ENCODE measurements around the gene COTL1. TPM values are rescaled to one million over a fixed set of nuclear protein-coding genes. Genes with fewer than 3 reads are reported as not detected.

COTL1 gene
- total RNA-seq, 1 donor from 2014 or later: 35.3 TPM

DNA sequence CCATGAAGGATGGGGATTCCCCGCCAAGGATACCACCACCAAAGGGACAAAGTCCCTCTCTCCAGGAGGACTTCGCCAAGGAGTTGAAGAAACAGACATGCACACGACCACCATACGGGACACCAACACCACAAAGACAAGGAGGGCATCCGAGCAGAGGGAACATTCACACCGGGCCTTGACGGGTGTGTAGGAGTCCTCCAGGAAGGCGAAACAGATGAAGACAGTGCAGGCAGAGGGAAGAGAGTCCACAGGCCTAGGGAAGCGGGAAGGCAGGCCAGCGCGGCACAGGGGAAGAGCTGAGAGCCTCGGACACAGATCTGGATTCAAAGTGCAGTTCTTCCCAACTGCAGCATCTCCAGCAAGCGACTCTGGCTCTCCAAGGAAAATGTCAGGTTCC lies 10.8 kb downstream of the COTL1 start:
- peaks cover 12% of the 10 kb centered on the region for H3K36me3 ChIP-seq (ENCODE audit: control insufficient read depth, insufficient read depth, low read length)
- DNase-seq (ENCODE audit: low read depth): no peak

DNA sequence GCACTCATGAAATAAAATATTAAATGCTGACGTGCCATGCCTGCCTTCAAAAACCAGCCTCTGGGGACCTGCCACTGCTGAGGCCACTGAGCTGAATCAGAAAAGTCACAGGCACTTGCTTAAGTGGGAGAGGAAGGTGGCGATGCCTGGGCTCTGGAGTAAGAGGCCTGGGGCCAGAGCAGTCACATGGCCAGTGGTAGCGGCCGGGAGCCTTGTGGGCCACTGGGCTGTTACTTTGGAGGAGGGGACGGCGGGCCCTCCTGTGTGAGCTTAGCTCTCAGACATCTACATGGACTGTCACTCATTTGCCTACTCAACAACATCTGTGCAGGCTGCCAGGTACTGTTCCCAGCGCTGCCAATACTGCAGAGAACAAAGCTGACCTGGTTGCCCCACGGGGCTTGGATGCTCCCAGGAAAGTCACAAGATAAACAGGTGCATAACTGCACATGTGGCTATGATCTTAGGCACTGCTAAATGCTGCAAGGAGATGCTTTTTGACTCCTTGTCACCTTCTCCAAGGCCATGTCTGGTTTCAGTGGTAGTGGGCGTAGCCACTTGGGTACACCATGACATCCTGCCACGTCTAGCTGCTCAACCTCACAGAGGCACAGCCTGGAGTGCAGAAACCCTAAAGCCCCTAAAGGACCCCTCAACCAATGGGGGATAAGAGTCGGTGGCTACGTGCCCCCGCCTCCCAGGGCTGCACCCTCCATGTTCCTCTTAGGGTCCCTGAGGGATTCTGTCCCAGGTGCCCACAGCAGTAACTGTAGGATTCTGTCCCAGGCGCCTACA lies 11.6 kb downstream of the COTL1 start:
- H3K27me3 ChIP-seq (ENCODE audit: control insufficient read depth, insufficient read depth, low read length): no peaks in the 10 kb centered on the region
- TF ChIP-seq, protein P1, sequence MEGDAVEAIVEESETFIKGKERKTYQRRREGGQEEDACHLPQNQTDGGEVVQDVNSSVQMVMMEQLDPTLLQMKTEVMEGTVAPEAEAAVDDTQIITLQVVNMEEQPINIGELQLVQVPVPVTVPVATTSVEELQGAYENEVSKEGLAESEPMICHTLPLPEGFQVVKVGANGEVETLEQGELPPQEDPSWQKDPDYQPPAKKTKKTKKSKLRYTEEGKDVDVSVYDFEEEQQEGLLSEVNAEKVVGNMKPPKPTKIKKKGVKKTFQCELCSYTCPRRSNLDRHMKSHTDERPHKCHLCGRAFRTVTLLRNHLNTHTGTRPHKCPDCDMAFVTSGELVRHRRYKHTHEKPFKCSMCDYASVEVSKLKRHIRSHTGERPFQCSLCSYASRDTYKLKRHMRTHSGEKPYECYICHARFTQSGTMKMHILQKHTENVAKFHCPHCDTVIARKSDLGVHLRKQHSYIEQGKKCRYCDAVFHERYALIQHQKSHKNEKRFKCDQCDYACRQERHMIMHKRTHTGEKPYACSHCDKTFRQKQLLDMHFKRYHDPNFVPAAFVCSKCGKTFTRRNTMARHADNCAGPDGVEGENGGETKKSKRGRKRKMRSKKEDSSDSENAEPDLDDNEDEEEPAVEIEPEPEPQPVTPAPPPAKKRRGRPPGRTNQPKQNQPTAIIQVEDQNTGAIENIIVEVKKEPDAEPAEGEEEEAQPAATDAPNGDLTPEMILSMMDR (IDR thresholded peaks at IDR 0.05; ENCODE audit: insufficient read depth, low read length, severe bottlenecking): no peak
- H3K36me3 ChIP-seq (ENCODE audit: control insufficient read depth, insufficient read depth, low read length): peaks cover 9% of the 10 kb centered on the region
- no peak for FAIRE-seq
- DNase-seq (ENCODE audit: low read depth): no peak
- no peak overlapping the region for H3K4me3 ChIP-seq (ENCODE audit: low read depth, low read length)

More for the DNA sequence above, 10.8 kb downstream of the COTL1 start:
- Histone ChIP-seq H3K27me3 (ENCODE audit: control insufficient read depth, insufficient read depth, low read length) (no peaks in the 10 kb centered on the region), H3K4me3 (ENCODE audit: low read depth, low read length) (no peak overlapping the region)
- TF ChIP-seq, protein P1 (IDR thresholded peaks at IDR 0.05; ENCODE audit: insufficient read depth, low read length, severe bottlenecking): no peak
- no peak for FAIRE-seq

DNA sequence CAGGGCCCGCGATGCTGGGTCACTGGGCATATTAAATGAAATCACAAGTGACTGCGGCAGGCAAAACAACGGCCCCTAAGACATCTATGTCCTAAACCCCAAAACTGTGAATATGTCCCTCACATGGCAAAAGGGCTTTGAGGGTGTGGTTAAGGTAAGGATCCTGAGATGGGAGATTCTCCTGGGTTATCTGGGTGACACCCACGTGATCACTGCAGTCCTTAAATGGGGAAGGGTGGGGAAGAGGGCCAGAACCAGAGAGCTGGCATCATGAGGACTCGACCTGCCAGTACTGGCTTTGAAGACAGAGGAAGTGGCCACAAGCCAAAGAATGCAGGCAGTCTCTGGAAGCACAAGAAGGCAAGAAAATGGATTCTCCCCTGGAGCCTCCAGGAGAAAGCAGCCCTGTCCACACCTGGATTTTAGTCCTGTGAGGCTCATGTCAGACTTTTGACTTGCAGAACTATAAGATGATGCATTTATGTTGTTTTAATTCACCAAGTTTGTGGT lies 12.5 kb downstream of the COTL1 start:
- FAIRE-seq: no peak

DNA sequence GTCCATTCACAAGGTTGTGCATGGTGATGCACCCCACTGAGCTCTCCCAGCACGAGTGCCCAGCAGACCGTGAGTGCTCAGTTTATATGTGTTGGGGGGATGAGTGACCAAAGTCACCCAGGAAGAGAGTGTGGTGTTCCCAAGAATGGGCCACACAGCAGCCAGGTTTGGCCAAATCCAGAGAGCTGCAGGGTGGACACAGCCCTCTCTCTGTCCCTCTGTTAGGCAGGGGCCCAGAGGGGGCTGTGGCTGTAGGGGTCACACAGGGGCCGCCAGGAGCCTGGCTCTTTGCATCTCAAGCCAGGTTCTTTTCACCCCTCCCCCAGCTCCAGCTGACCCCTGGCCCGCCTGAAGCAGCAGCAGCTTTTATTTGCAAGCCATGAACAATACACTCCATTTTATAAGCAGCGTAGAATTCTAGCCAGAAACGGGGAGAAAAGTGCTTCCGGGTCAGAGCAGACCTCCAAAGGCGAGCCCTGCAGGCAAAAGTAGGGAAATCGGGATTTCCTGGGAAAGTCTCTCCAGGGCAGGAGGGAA lies 13.3 kb downstream of the COTL1 start:
- Histone ChIP-seq H3K36me3 (ENCODE audit: control insufficient read depth, insufficient read depth, low read length) (peaks cover 9% of the 10 kb centered on the region), H3K4me3 (ENCODE audit: low read depth, low read length) (no peak overlapping the region), H3K27me3 (ENCODE audit: control insufficient read depth, insufficient read depth, low read length) (no peaks in the 10 kb centered on the region)
- TF ChIP-seq, protein P1 (IDR thresholded peaks at IDR 0.05; ENCODE audit: insufficient read depth, low read length, severe bottlenecking): no peak
- FAIRE-seq (no peak), DNase-seq (ENCODE audit: low read depth) (no peak)

More for the DNA sequence above, 12.5 kb downstream of the COTL1 start:
- no peak overlapping the region for H3K4me3 ChIP-seq (ENCODE audit: low read depth, low read length)
- TF ChIP-seq, protein P1 (IDR thresholded peaks at IDR 0.05; ENCODE audit: insufficient read depth, low read length, severe bottlenecking): no peak
- H3K36me3 ChIP-seq (ENCODE audit: control insufficient read depth, insufficient read depth, low read length): peaks cover 9% of the 10 kb centered on the region
- no peaks in the 10 kb centered on the region for H3K27me3 ChIP-seq (ENCODE audit: control insufficient read depth, insufficient read depth, low read length)
- DNase-seq (ENCODE audit: low read depth): no peak

DNA sequence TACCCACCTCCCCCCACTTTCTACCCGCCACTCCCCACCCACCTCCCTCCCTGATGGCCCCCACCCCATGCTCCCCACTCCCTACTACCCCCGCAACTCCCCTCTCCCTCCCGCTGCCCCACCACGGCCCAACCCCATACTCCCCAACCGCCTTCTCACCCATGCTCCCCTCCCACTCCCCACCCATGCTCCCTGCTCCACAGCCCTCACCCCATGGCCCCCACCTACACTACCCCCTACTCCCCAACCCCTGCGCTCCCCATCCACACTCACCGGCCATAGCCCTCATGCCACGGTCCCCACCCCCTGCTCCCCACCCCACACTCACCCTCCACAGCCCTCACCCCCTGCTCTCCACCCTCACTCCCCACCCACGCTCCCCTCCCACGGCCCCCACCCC lies 13.9 kb downstream of the COTL1 start:
- no peaks in the 10 kb centered on the region for H3K27me3 ChIP-seq (ENCODE audit: control insufficient read depth, insufficient read depth, low read length)
- H3K36me3 ChIP-seq (ENCODE audit: control insufficient read depth, insufficient read depth, low read length): peaks cover 6% of the 10 kb centered on the region
- no peak overlapping the region for H3K4me3 ChIP-seq (ENCODE audit: low read depth, low read length)
- TF ChIP-seq, protein P1 (IDR thresholded peaks at IDR 0.05; ENCODE audit: insufficient read depth, low read length, severe bottlenecking): no peak
- DNase-seq (ENCODE audit: low read depth): no peak
- FAIRE-seq: no peak

All from bronchial epithelial cell (primary cell).